Caco-2 (cell line): ENCODE measurements around the gene DHRS1. TPM values are rescaled to one million over a fixed set of nuclear protein-coding genes. Genes with fewer than 3 reads are reported as not detected.

Source experiments
- BruUV-seq: library from RNA; stranded (reverse); fragments of 400-500 nt; replicated peaks from 2 replicates; lab custom pipeline; 2021; lab: Mats Ljungman, UMichigan
- CTCF ChIA-PET: fragments of 300-600 bp; sonication (Branson Sonifier 250); formaldehyde crosslinking; loops from one replicate; lab custom pipeline; 2022; ENCODE audit warnings: antibody characterized with exemption; lab: Charles Lee
- POLR2A ChIA-PET: fragments of 300-600 bp; sonication (Branson Sonifier 250); formaldehyde crosslinking; loops from one replicate; lab custom pipeline; 2022; ENCODE audit warnings: antibody characterized with exemption; lab: Charles Lee
- DNase-seq, 2 experiments: peaks; one replicate each; pipeline versions ENCODE4 v3.0.0 to v3.0.0-alpha.2; 2020 to 2022
- H3K27me3 ChIP-seq: replicated peaks from 2 replicates; pipeline ENCODE4 v1.6.0; 2011; ENCODE audit warnings: low read length; ENCODE audit not compliant: control insufficient read depth, insufficient read depth
- H3K36me3 ChIP-seq: 2 replicates; pipeline ENCODE4 v1.5.1; 2011; ENCODE audit warnings: low read length; ENCODE audit not compliant: control insufficient read depth, insufficient read depth
- H3K4me1 ChIP-seq: fragments of 250-450 bp; sonication (Bioruptor Pico); 2 replicates; pipeline ENCODE4 v1.5.1; 2020; ENCODE audit warnings: mild to moderate bottlenecking
- H3K4me3 ChIP-seq: 2 replicates; pipeline ENCODE4 v1.5.1; 2011; ENCODE audit warnings: low read depth, mild to moderate bottlenecking, control low read depth, low read length
- H3K9me3 ChIP-seq: fragments of 250-450 bp; sonication (Bioruptor Pico); 2 replicates; pipeline ENCODE4 v1.5.1; 2020; ENCODE audit warnings: mild to moderate bottlenecking, moderate library complexity
- H3K27ac Mint-ChIP-seq: one replicate; pipeline ENCODE4 v1.8.0; 2022; ENCODE audit warnings: mixed read lengths; ENCODE audit not compliant: unreplicated experiment
- H3K27me3 Mint-ChIP-seq: one replicate; pipeline ENCODE4 v1.8.0; 2022; ENCODE audit warnings: mixed read lengths; ENCODE audit not compliant: insufficient read depth, unreplicated experiment
- H3K36me3 Mint-ChIP-seq: one replicate; pipeline ENCODE4 v1.8.0; 2022; ENCODE audit warnings: mild to moderate bottlenecking, mixed read lengths; ENCODE audit not compliant: insufficient read depth, unreplicated experiment
- H3K4me1 Mint-ChIP-seq: one replicate; pipeline ENCODE4 v1.8.0; 2022; ENCODE audit warnings: low read depth, mixed read lengths; ENCODE audit not compliant: unreplicated experiment
- H3K4me3 Mint-ChIP-seq: one replicate; pipeline ENCODE4 v1.8.0; 2022; ENCODE audit warnings: mild to moderate bottlenecking, moderate library complexity, mixed read lengths; ENCODE audit not compliant: unreplicated experiment
- H3K9me3 Mint-ChIP-seq: one replicate; pipeline ENCODE4 v1.8.0; 2022; ENCODE audit warnings: mixed read lengths; ENCODE audit not compliant: unreplicated experiment
- intact Hi-C: fragments of 100-400 bp; cut with micrococcal nuclease; formaldehyde crosslinking; loops from one replicate; pipeline ENCODE4 v1.10.0; 2022; ENCODE audit not compliant: unreplicated experiment
- total RNA-seq: library from RNA; stranded (reverse); gene quantifications from 2 replicates; pipeline ENCODE4 v1.2.3, GENCODE V29; 2022
- TF ChIP-seq, protein P1 (sequence below), 2 experiments: fragments of 200-600 bp in 1 of 2; IDR thresholded peaks; 1 replicate in 1 of 2; 2 replicates in 1 of 2; pipeline versions ENCODE4 v1.5.1 to v1.8.0; 2011 to 2022; ENCODE audit warnings: antibody characterized with exemption in 1 of 2, control low read depth in 1 of 2, inconsistent platforms in 1 of 2, low read depth in 1 of 2, low read length in 1 of 2, mild to moderate bottlenecking in 1 of 2, moderate library complexity in 1 of 2; ENCODE audit not compliant: insufficient read depth in 1 of 2, severe bottlenecking in 1 of 2, unreplicated experiment in 1 of 2

Gene DHRS1
- total RNA-seq, 1 experiment from 2014 or later = 18.1 TPM

DNA sequence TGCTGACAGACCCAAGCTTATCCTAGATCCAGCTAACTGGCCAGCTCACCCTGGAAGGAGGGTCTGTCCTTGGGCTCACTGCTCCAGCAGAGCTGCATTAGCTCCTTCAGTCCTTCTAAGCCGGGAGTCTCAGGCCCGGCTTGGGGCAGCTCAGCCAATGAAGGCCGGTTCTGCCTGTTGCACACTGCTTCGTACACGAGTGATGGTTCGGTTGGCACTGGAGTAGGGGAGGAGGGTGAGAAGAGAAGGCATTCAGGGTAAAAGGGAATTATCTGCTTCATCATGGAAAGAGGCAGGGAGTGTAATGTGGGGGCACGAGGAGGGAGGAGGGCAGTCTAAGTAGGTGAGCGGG, 38.2 kb upstream of the DHRS1 start:
- H3K4me3 Mint-ChIP-seq = no peak overlapping the region
- intact Hi-C loops = no loop called here
- H3K27ac Mint-ChIP-seq = no peak overlapping the region
- Histone ChIP-seq H3K4me1 (peaks cover 14% of the 10 kb centered on the region), H3K27me3 (no peaks in the 10 kb centered on the region; the same call in 1 of the 2 replicates), H3K4me3 (no peak overlapping the region), H3K36me3 (no peaks in the 10 kb centered on the region), H3K9me3 (no peaks in the 10 kb centered on the region)
- no peak for DNase-seq
- H3K9me3 Mint-ChIP-seq = no peaks in the 10 kb centered on the region
- peaks cover under 1% of the 10 kb centered on the region for H3K36me3 Mint-ChIP-seq
- ChIA-PET POLR2A (interaction anchor here (0.8 kb wide), 1 partner anchor 104 kb away, joined by 5 read pairs; no protein-coding TSS in a partner anchor), CTCF (interaction anchor here (1.7 kb wide), 1 partner anchor 94 kb away, joined by 6 read pairs; no protein-coding TSS in a partner anchor)
- no TSS peak for BruUV-seq
- H3K4me1 Mint-ChIP-seq = no peaks in the 10 kb centered on the region
- peaks cover 3% of the 10 kb centered on the region for H3K27me3 Mint-ChIP-seq
- TF ChIP-seq, protein P1, sequence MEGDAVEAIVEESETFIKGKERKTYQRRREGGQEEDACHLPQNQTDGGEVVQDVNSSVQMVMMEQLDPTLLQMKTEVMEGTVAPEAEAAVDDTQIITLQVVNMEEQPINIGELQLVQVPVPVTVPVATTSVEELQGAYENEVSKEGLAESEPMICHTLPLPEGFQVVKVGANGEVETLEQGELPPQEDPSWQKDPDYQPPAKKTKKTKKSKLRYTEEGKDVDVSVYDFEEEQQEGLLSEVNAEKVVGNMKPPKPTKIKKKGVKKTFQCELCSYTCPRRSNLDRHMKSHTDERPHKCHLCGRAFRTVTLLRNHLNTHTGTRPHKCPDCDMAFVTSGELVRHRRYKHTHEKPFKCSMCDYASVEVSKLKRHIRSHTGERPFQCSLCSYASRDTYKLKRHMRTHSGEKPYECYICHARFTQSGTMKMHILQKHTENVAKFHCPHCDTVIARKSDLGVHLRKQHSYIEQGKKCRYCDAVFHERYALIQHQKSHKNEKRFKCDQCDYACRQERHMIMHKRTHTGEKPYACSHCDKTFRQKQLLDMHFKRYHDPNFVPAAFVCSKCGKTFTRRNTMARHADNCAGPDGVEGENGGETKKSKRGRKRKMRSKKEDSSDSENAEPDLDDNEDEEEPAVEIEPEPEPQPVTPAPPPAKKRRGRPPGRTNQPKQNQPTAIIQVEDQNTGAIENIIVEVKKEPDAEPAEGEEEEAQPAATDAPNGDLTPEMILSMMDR (IDR thresholded peaks at IDR 0.05; ENCODE audit: insufficient read depth in 1 of 2, low read depth in 1 of 2, low read length in 1 of 2, severe bottlenecking in 1 of 2, unreplicated experiment in 1 of 2) = no peak

DNA sequence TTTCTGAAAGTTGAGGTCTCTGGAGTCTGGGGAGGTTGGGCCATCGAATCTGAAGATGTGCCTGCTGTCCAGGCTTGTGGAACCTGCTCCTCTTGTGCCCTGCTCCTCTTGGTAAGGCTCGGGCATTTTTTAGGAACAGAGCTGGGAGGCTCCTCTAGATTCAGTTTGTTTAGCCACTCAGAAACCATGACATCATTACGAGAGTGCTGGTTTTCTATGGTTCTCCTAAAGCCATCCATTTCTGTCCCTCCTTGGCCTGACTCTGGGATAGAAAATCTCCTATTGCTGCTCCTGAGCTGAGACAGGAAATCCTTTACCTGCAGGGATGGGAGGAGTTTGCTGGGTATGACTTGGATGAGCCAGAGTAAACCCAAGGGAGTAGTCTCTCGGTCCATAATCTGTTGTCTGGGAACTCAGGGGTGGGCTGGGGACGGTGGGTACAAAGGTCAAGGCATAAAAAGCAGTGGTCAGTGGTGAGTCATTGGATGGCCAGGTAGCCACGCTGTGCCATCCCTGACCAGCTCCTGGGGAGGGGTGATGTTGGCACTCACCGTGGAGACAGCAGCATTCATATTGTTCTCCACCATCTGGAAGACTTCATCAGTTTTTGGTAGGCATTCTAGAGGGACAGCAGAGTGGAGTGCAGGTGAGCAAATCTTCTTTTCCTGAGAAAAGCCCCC, 37.7 kb upstream of the DHRS1 start:
- no peak for DNase-seq
- intact Hi-C loops = no loop called here
- no TSS peak for BruUV-seq
- H3K4me1 ChIP-seq = peaks cover 15% of the 10 kb centered on the region
- Mint-ChIP-seq H3K27ac (no peak overlapping the region), H3K27me3 (peaks cover under 1% of the 10 kb centered on the region), H3K4me1 (peaks cover 2% of the 10 kb centered on the region), H3K4me3 (no peak overlapping the region), H3K36me3 (peaks cover 5% of the 10 kb centered on the region), H3K9me3 (no peaks in the 10 kb centered on the region)
- no peaks in the 10 kb centered on the region; the same call in 1 of the 2 replicates for H3K27me3 ChIP-seq
- TF ChIP-seq, protein P1 (IDR thresholded peaks at IDR 0.05; ENCODE audit: insufficient read depth in 1 of 2, low read depth in 1 of 2, low read length in 1 of 2, severe bottlenecking in 1 of 2, unreplicated experiment in 1 of 2) = no peak
- ChIA-PET CTCF (no interaction called here), POLR2A (interaction anchor here (0.8 kb wide), 1 partner anchor 105 kb away, joined by 5 read pairs; no protein-coding TSS in a partner anchor)
- H3K9me3 ChIP-seq = no peaks in the 10 kb centered on the region
- H3K4me3 ChIP-seq = no peak overlapping the region
- H3K36me3 ChIP-seq = no peaks in the 10 kb centered on the region

DNA sequence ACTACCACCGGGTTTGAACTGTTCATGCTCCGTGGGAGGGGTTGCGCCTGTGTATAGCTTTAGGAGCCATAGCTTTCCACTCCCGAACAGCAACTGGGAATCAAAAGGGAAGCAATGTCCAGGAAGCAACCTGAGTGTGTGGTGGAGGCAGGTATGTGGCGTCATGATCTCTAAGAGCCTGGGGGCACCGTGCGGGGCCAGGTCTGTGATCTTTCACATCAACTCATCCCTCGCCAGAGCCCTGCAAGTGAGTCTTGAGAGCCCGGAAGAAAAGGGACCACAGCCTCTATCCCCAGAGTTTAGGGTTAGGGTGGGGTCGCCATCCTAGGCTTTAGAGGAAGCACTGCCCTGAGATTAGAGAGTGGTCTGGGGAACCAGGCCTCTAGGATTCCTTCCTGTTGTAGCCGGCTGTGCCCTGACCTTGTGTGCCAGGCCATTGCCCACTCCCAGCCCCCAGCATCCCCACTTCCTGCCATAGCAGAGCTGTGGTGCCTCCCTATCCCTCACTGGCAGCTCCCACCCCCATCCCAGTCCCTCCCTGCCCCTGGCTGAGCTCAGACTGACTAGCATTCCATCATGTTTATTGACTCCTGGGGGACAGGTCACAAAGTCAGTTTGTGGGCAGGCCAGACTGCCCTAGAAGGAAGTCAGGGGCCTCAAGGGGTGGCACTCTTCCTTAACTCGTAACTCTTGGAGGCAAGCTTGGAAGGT, 36.0 kb upstream of the DHRS1 start:
- no TSS peak for BruUV-seq
- no peaks in the 10 kb centered on the region for H3K9me3 ChIP-seq
- no peak for DNase-seq
- ChIA-PET CTCF (interaction anchor here (0.5 to 1.6 kb wide), 2 partner anchors 96 to 745 kb away, joined by 5 to 11 read pairs; no protein-coding TSS in a partner anchor), POLR2A (no interaction called here)
- no peaks in the 10 kb centered on the region for H3K36me3 ChIP-seq
- TF ChIP-seq, protein P1 (IDR thresholded peaks at IDR 0.05; ENCODE audit: insufficient read depth in 1 of 2, low read depth in 1 of 2, low read length in 1 of 2, severe bottlenecking in 1 of 2, unreplicated experiment in 1 of 2) = no peak
- H3K27me3 Mint-ChIP-seq = no peaks in the 10 kb centered on the region
- no peaks in the 10 kb centered on the region; the same call in 1 of the 2 replicates for H3K27me3 ChIP-seq
- peaks cover 7% of the 10 kb centered on the region for H3K4me1 Mint-ChIP-seq
- H3K4me3 Mint-ChIP-seq = no peak overlapping the region
- intact Hi-C loops = no loop called here
- H3K9me3 Mint-ChIP-seq = no peaks in the 10 kb centered on the region
- peaks cover 7% of the 10 kb centered on the region for H3K36me3 Mint-ChIP-seq
- no peak overlapping the region for H3K4me3 ChIP-seq
- no peak overlapping the region for H3K27ac Mint-ChIP-seq
- peaks cover 15% of the 10 kb centered on the region for H3K4me1 ChIP-seq
